PC-3 (cell line): Measurements from ENCODE around the gene SLC30A3. TPM values are rescaled to one million over a fixed set of nuclear protein-coding genes. Genes with fewer than 3 reads are reported as not detected.

Experiments used
- ATAC-seq: fragments of 200-7000 bp; cut with Tn5 transposase; 2 replicates; pipeline ENCODE4 v1.9.1; 2020; ENCODE audit warnings: mild to moderate bottlenecking, moderate library complexity
- BruUV-seq: library from RNA; stranded (reverse); fragments of 400-500 nt; replicated peaks from 2 replicates; lab custom pipeline; 2021; lab: Mats Ljungman, UMichigan
- CTCF ChIA-PET: fragments of 300-600 bp; sonication (Branson Sonifier 250); formaldehyde crosslinking; loops from one replicate; lab custom pipeline; 2022; ENCODE audit warnings: antibody characterized with exemption; lab: Charles Lee
- POLR2A ChIA-PET: fragments of 300-600 bp; sonication (Branson Sonifier 250); formaldehyde crosslinking; loops from one replicate; lab custom pipeline; 2022; ENCODE audit warnings: antibody characterized with exemption; ENCODE audit not compliant: unreplicated experiment; lab: Charles Lee
- DNase-seq: peaks from one replicate; pipeline ENCODE4 v3.0.0-alpha.2; 2015
- H2AFZ ChIP-seq: fragments of 300-600 bp; sonication (generic); 2 replicates; pipeline ENCODE4 v1.6.0; 2016; ENCODE audit warnings: antibody characterized with exemption, low read length
- H3F3A ChIP-seq: fragments of 300-600 bp; sonication (generic); one replicate; pipeline ENCODE4 v1.6.0; 2017; ENCODE audit warnings: antibody characterized with exemption, low read length, control low read depth, mild to moderate bottlenecking; ENCODE audit not compliant: unreplicated experiment
- H3K27ac ChIP-seq: fragments of 300-600 bp; sonication (generic); 2 replicates; pipeline ENCODE4 v1.5.1; 2016; ENCODE audit warnings: mild to moderate bottlenecking, low read length
- H3K27me3 ChIP-seq: fragments of 300-600 bp; sonication (generic); 2 replicates; pipeline ENCODE4 v1.6.1; 2016; ENCODE audit warnings: low read length, mixed read lengths
- H3K36me3 ChIP-seq: fragments of 300-600 bp; sonication (generic); 2 replicates; pipeline ENCODE4 v1.6.1; 2016; ENCODE audit warnings: low read depth, mixed run types, low read length, mixed read lengths
- H3K4me1 ChIP-seq: fragments of 300-600 bp; sonication (generic); 2 replicates; pipeline ENCODE4 v1.5.1; 2016; ENCODE audit warnings: low read length; ENCODE audit not compliant: insufficient read depth
- H3K4me2 ChIP-seq: fragments of 300-600 bp; sonication (generic); 2 replicates; pipeline ENCODE4 v1.6.0; 2016; ENCODE audit warnings: low read length
- H3K4me3 ChIP-seq: fragments of 300-600 bp; sonication (generic); 2 replicates; pipeline ENCODE4 v1.5.1; 2016; ENCODE audit warnings: mild to moderate bottlenecking, low read length, mixed read lengths
- H3K79me2 ChIP-seq: fragments of 300-600 bp; sonication (generic); 2 replicates; pipeline ENCODE4 v1.6.1; 2017; ENCODE audit warnings: low read length, mixed read lengths
- H3K9ac ChIP-seq: fragments of 300-600 bp; sonication (generic); 2 replicates; pipeline ENCODE4 v1.6.0; 2016; ENCODE audit warnings: mild to moderate bottlenecking, low read length
- H3K9me2 ChIP-seq: fragments of 300-600 bp; sonication (generic); replicated peaks from 2 replicates; pipeline ENCODE4 v1.6.1; 2016; ENCODE audit warnings: mixed run types, low read length, mixed read lengths
- H3K9me3 ChIP-seq: fragments of 300-600 bp; sonication (generic); 2 replicates; pipeline ENCODE4 v1.6.1; 2016; ENCODE audit warnings: low read length, mixed read lengths
- H4K20me1 ChIP-seq: fragments of 300-600 bp; sonication (generic); 2 replicates; pipeline ENCODE4 v1.6.1; 2016; ENCODE audit warnings: low read length, mixed read lengths
- EZH2 ChIP-seq: fragments of 300-600 bp; sonication (generic); IDR thresholded peaks from one replicate; pipeline ENCODE4 v1.6.1; 2017; ENCODE audit warnings: antibody characterized with exemption, mild to moderate bottlenecking, low read length; ENCODE audit not compliant: unreplicated experiment
- EZH2phosphoT487 ChIP-seq: fragments of 300-600 bp; sonication (generic); IDR thresholded peaks from 2 replicates; pipeline ENCODE4 v1.6.1; 2018; ENCODE audit warnings: mild to moderate bottlenecking, antibody characterized with exemption, low read length, borderline replicate concordance
- intact Hi-C: fragments of 100-400 bp; cut with micrococcal nuclease; formaldehyde crosslinking; loops from 2 replicates; pipeline ENCODE4 v1.9.0; 2023
- total RNA-seq: library from RNA; depleted of rRNA; stranded (reverse); fragments of >200 nt; gene quantifications from 2 replicates; pipeline ENCODE4 v1.2.3, GENCODE V29; 2014
- TF ChIP-seq, protein P1 (sequence below): fragments of 300-600 bp; sonication (generic); conservative IDR thresholded peaks from 2 replicates; pipeline ENCODE4 v1.5.1; 2017; ENCODE audit warnings: antibody characterized with exemption, low read depth, mild to moderate bottlenecking, low read length

SLC30A3 gene
- total RNA-seq, 1 experiment from 2014 or later: 0.36 TPM

- no peak for ATAC-seq
- Histone ChIP-seq H3K4me2 (no peak overlapping the region), H2AFZ (no peak overlapping the region), H3K27ac (no peak overlapping the region), H3K27me3 (no peaks in the 10 kb centered on the region), H3K9me3 (no peaks in the 10 kb centered on the region), H3K4me3 (no peak overlapping the region), H3K4me1 (peaks cover 6% of the 10 kb centered on the region), H3K79me2 (peaks cover 14% of the 10 kb centered on the region), H3K36me3 (peaks cover 75% of the 10 kb centered on the region), H3F3A (no peaks in the 10 kb centered on the region), H4K20me1 (0 out of 2 replicates have a peak, but pooled peaks cover 3% of the 10 kb centered on the region), H3K9ac (no peak overlapping the region), H3K9me2 (no peaks in the 10 kb centered on the region)
- intact Hi-C loops: no loop called here
- TF ChIP-seq EZH2phosphoT487 (no peak), EZH2 (no peak)
- TF ChIP-seq, protein P1, sequence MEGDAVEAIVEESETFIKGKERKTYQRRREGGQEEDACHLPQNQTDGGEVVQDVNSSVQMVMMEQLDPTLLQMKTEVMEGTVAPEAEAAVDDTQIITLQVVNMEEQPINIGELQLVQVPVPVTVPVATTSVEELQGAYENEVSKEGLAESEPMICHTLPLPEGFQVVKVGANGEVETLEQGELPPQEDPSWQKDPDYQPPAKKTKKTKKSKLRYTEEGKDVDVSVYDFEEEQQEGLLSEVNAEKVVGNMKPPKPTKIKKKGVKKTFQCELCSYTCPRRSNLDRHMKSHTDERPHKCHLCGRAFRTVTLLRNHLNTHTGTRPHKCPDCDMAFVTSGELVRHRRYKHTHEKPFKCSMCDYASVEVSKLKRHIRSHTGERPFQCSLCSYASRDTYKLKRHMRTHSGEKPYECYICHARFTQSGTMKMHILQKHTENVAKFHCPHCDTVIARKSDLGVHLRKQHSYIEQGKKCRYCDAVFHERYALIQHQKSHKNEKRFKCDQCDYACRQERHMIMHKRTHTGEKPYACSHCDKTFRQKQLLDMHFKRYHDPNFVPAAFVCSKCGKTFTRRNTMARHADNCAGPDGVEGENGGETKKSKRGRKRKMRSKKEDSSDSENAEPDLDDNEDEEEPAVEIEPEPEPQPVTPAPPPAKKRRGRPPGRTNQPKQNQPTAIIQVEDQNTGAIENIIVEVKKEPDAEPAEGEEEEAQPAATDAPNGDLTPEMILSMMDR: no peak
- ChIA-PET POLR2A (no interaction called here), CTCF (no interaction called here)
- BruUV-seq: no TSS peak
- DNase-seq: no peak
Measured at GRCh38 chr2:27223416-27223815, 39.4 kb downstream of the SLC30A3 start.

DNA sequence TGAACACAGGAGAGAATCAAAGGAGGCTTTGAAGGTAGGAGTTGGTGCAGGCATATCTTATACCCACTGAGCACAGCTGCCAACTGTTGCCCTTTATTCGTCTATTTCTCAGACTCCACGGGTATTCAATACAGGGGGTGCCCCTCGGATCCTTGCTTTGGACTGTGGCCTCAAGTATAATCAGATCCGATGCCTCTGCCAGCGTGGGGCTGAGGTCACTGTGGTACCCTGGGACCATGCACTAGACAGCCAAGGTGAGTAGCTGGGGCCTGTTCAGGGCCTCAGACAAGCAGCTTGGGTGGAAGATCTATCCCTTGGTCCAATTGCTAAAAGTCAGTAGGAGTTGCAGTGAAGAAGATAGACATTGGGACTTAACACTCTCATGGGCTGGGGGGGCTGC, 40.4 kb downstream of the SLC30A3 start:
- no peaks in the 10 kb centered on the region for H4K20me1 ChIP-seq
- POLR2A ChIA-PET: no interaction called here

GRCh38 chr2:27221166-27221565, 41.7 kb downstream of the SLC30A3 start:
- Histone ChIP-seq H3K36me3 (peaks cover 55% of the 10 kb centered on the region), H3K4me1 (peaks cover 16% of the 10 kb centered on the region), H3K4me2 (no peak overlapping the region), H3K27ac (no peak overlapping the region), H3F3A (no peaks in the 10 kb centered on the region), H3K4me3 (no peak overlapping the region), H3K9me2 (no peaks in the 10 kb centered on the region), H4K20me1 (no peaks in the 10 kb centered on the region), H3K9ac (no peak overlapping the region), H3K9me3 (no peaks in the 10 kb centered on the region), H3K27me3 (no peaks in the 10 kb centered on the region), H3K79me2 (peaks cover 31% of the 10 kb centered on the region), H2AFZ (no peak overlapping the region)
- DNase-seq: no peak
- ATAC-seq: no peak
- BruUV-seq: no TSS peak
- intact Hi-C loops: no loop called here
- no peak for TF ChIP-seq EZH2
- TF ChIP-seq, protein P1: no peak
- TF ChIP-seq EZH2phosphoT487: no peak
- POLR2A ChIA-PET: no interaction called here
- CTCF ChIA-PET: no interaction called here

More for the DNA sequence above, 40.4 kb downstream of the SLC30A3 start:
- no peak for TF ChIP-seq EZH2phosphoT487
- TF ChIP-seq, protein P1: no peak
- TF ChIP-seq EZH2: no peak
- DNase-seq (no peak), ATAC-seq (no peak)
- CTCF ChIA-PET: no interaction called here
- H3K27me3 ChIP-seq: no peaks in the 10 kb centered on the region
- H3K9me2 ChIP-seq: no peaks in the 10 kb centered on the region
- no peak overlapping the region for H3K27ac ChIP-seq
- peaks cover 13% of the 10 kb centered on the region for H3K4me1 ChIP-seq
- no peaks in the 10 kb centered on the region for H3K9me3 ChIP-seq
- no peak overlapping the region for H2AFZ ChIP-seq
- H3K79me2 ChIP-seq: peaks cover 24% of the 10 kb centered on the region
- intact Hi-C loops: no loop called here
- BruUV-seq: no TSS peak
- no peak overlapping the region for H3K4me2 ChIP-seq
- no peaks in the 10 kb centered on the region for H3F3A ChIP-seq
- no peak overlapping the region for H3K4me3 ChIP-seq
- no peak overlapping the region for H3K9ac ChIP-seq
- peaks cover 68% of the 10 kb centered on the region for H3K36me3 ChIP-seq
